ENCODE results near the gene SELENOF. TPM values are rescaled to one million over a fixed set of nuclear protein-coding genes. Genes with fewer than 3 reads are reported as not detected.
"Not testable (repeated sequence)": the region's sequence is repeated elsewhere in the genome, so short reads cannot be mapped to it uniquely, and the experiment has no call there.

The SELENOF gene
- total RNA-seq, 1 experiment from 2014 or later = 175 TPM

- H3K79me2 ChIP-seq (ENCODE audit: insufficient read depth, low read length); POLR2A ChIA-PET; H3K4me3 ChIP-seq (replicated peaks in 1 of 2; ENCODE audit: low read depth in 1 of 2, low read length in 2 of 2); H3K4me1 ChIP-seq (ENCODE audit: control insufficient read depth in 1 of 2, insufficient read depth in 2 of 2, low read length in 2 of 2); H3K27ac ChIP-seq (ENCODE audit: low read depth, low read length); H3K9me2 ChIP-seq (ENCODE audit: insufficient read depth); H3K9me3 ChIP-seq (ENCODE audit: control insufficient read depth in 1 of 2, insufficient read depth in 1 of 2, low read depth in 1 of 2, low read length in 2 of 2); H2AFZ ChIP-seq (ENCODE audit: low read depth, low read length, poor library complexity, severe bottlenecking); H3K36me3 ChIP-seq (ENCODE audit: control insufficient read depth in 1 of 2, insufficient read depth in 2 of 2, low read length in 2 of 2); ATAC-seq; RAD21 ChIA-PET (ENCODE audit: low non-redundant PET in 1 of 2, low total read pairs in 2 of 2, uncharacterized antibody in 2 of 2, unreplicated experiment in 2 of 2); H4K20me1 ChIP-seq (ENCODE audit: insufficient read depth); CTCF ChIA-PET; H3K27me3 ChIP-seq (ENCODE audit: insufficient read depth, low read length); intact Hi-C loops (cut with micrococcal nuclease); DNase-seq (ENCODE audit: low read depth, low spot score); H3K9ac ChIP-seq (ENCODE audit: low read length); H3K4me2 ChIP-seq (ENCODE audit: low read length); BruUV-seq (replicated peaks): not testable (repeated sequence)
Measured at GRCh38 chr1:86817246-86817826, 96.6 kb downstream of the SELENOF start.

DNA sequence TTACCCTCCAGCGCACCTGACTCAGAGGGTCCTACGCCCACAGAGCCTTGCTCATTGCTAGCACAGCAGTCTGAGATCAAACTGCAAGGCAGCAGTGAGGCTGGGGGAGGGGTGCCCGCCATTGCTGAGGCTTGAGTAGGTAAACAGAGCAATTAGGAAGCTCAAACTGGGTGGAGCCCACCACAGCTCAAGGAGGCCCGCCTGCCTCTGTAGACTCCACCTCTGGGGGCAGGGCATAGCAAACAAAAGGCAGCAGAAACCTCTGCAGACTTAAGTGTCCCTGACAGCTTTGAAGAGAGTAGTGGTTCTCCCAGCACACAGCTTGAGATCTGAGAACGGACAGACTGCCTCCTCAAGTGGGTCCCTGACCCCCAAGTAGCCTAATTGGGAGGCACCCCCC, 99.8 kb downstream of the SELENOF start:
- BruUV-seq (replicated peaks); intact Hi-C loops (cut with micrococcal nuclease): not testable (repeated sequence)

More for the DNA sequence above, 99.8 kb downstream of the SELENOF start:
- H4K20me1 ChIP-seq (ENCODE audit: insufficient read depth); H3K9me2 ChIP-seq (ENCODE audit: insufficient read depth); CTCF ChIA-PET; RAD21 ChIA-PET (ENCODE audit: low non-redundant PET in 1 of 2, low total read pairs in 2 of 2, uncharacterized antibody in 2 of 2, unreplicated experiment in 2 of 2); H3K36me3 ChIP-seq (ENCODE audit: control insufficient read depth in 1 of 2, insufficient read depth in 2 of 2, low read length in 2 of 2); H3K27ac ChIP-seq (ENCODE audit: low read depth, low read length); H3K4me1 ChIP-seq (ENCODE audit: control insufficient read depth in 1 of 2, insufficient read depth in 2 of 2, low read length in 2 of 2); H3K4me3 ChIP-seq (replicated peaks in 1 of 2; ENCODE audit: low read depth in 1 of 2, low read length in 2 of 2); H3K27me3 ChIP-seq (ENCODE audit: insufficient read depth, low read length); POLR2A ChIA-PET; H3K9me3 ChIP-seq (ENCODE audit: control insufficient read depth in 1 of 2, insufficient read depth in 1 of 2, low read depth in 1 of 2, low read length in 2 of 2); H3K79me2 ChIP-seq (ENCODE audit: insufficient read depth, low read length); DNase-seq (ENCODE audit: low read depth, low spot score); ATAC-seq; H3K4me2 ChIP-seq (ENCODE audit: low read length); H2AFZ ChIP-seq (ENCODE audit: low read depth, low read length, poor library complexity, severe bottlenecking); H3K9ac ChIP-seq (ENCODE audit: low read length): not testable (repeated sequence)

Other genes with a start within 250 kb of the SELENOF start
- gene SH3GLB1, start 209.6 kb downstream of the SELENOF start, total RNA-seq (2021; ENCODE audit: unreplicated experiment) = 42.4 TPM
- gene HS2ST1, start 509 bp upstream of the SELENOF start, total RNA-seq (2021; ENCODE audit: unreplicated experiment) = 30.1 TPM